ENCODE data around the gene CAAP1. TPM values are rescaled to one million over a fixed set of nuclear protein-coding genes. Genes with fewer than 3 reads are reported as not detected.

CAAP1 gene, protein sequence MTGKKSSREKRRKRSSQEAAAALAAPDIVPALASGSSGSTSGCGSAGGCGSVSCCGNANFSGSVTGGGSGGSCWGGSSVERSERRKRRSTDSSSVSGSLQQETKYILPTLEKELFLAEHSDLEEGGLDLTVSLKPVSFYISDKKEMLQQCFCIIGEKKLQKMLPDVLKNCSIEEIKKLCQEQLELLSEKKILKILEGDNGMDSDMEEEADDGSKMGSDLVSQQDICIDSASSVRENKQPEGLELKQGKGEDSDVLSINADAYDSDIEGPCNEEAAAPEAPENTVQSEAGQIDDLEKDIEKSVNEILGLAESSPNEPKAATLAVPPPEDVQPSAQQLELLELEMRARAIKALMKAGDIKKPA
- 20.8 and 21.3 TPM in 2 replicates for polyA plus RNA-seq (2012; rRNA removed)
- 21.8 and 22.0 TPM in 2 replicates for polyA plus RNA-seq (2012; cell fraction: cytosol; rRNA removed)
- polyA plus RNA-seq (2012; cell fraction: nucleus; rRNA removed): 17.9 and 23.6 TPM in 2 replicates

DNA sequence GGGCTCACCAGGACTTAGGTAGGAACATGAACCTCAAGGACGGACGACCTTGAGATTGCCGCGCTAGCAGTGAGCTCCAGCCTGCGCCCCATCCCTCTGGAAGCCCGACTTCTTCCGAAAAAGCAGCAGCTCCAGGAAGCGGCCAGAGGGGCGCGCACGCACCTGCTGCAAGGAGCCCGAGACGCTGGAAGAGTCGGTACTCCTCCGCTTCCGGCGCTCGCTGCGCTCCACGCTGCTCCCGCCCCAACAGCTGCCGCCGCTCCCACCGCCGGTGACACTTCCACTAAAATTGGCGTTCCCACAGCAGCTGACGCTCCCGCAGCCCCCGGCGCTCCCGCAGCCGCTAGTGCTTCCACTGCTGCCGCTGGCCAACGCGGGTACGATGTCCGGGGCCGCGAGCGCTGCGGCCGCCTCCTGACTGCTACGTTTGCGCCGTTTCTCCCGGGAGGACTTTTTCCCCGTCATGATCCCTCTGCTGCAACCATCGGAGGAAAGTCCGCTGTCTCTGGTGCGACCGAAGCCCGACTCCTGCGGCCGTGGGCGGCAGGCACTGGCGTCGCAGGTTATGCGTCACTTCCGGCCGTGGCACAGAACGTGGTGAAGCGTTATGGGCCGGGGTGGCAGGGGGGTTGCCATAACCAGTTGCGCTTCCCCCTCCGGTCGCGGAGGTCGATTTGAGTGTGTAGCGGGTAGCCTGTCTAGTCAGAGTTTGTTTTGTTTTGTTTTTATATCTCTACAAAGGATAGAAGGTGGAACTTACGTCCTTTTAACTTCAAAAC, at the start of gene CAAP1:
Gene CAAP1 (minus strand): TSS at position 552 of the 779 bp plus-strand sequence. CDS start 87 bp downstream, at position 465.
- ChIA-PET POLR2A (interaction anchor here (0.7 to 1.8 kb wide), 5 partner anchors 8 to 119 kb away, joined by 3 to 13 read pairs (median 4); partner anchors contain the start of genes IFT74 and PLAA), CTCF (interaction anchor here (0.6 to 1.6 kb wide), 10 partner anchors 10 to 82 kb away, joined by 3 to 5 read pairs (median 3); partner anchors contain the start of genes IFT74 and PLAA)
- Histone ChIP-seq H4K20me1 (ENCODE audit: insufficient read depth) (no peaks in the 10 kb centered on the region), H3K27ac (ENCODE audit: low read depth in 2 of 2, low read length in 1 of 2) (peak within 1 kb of the TSS; percentile 95 to 96), H3K36me3 (replicated peaks in 1 of 2; ENCODE audit: control insufficient read depth in 1 of 2, insufficient read depth in 2 of 2, low read length in 1 of 2) (no peaks in the 10 kb centered on the region), H3K4me1 (ENCODE audit: control insufficient read depth in 1 of 2, insufficient read depth in 2 of 2, low read depth in 1 of 2, low read length in 1 of 2) (peaks cover 0 to 4% of the 10 kb centered on the region in 2 experiments; a peak in 2 of 4 replicates), H3K9me2 (no peaks in the 10 kb centered on the region), H3K79me2 (ENCODE audit: insufficient read depth) (peaks cover 43% of the 10 kb centered on the region), H3F3A (replicated peaks; ENCODE audit: insufficient read depth) (peaks cover 10% of the 10 kb centered on the region), H3K4me3 (ENCODE audit: low read depth in 2 of 2, low read length in 1 of 2) (peak within 1 kb of the TSS; percentile 93 to 94), H3K27me3 (ENCODE audit: insufficient read depth) (no peaks in the 10 kb centered on the region), H3K9me3 (no peaks in the 10 kb centered on the region), H3K4me2 (peak within 1 kb of the TSS; percentile 85), H2AFZ (ENCODE audit: low read depth) (peak within 1 kb of the TSS; percentile 93), H3K9ac (peak within 1 kb of the TSS; percentile 89)
- DNase-seq: peak; percentile 95
- 0% methylated on average over 39 of the region's 70 CpGs for WGBS (ENCODE audit: low lambda C conversion rate)
- TF ChIP-seq RFX5 (IDR thresholded peaks at IDR 0.05; ENCODE audit: low read length): no peak
- TF ChIP-seq SIN3A (IDR thresholded peaks at IDR 0.05; ENCODE audit: borderline replicate concordance, low read depth, low read length): peak; percentile 70; the same call in 1 of the 2 replicates
- no peak for TF ChIP-seq JUND (IDR thresholded peaks at IDR 0.05)
- TF ChIP-seq MEF2A (IDR thresholded peaks at IDR 0.05; ENCODE audit: borderline replicate concordance, low read depth): no peak
- TF ChIP-seq, protein P1, sequence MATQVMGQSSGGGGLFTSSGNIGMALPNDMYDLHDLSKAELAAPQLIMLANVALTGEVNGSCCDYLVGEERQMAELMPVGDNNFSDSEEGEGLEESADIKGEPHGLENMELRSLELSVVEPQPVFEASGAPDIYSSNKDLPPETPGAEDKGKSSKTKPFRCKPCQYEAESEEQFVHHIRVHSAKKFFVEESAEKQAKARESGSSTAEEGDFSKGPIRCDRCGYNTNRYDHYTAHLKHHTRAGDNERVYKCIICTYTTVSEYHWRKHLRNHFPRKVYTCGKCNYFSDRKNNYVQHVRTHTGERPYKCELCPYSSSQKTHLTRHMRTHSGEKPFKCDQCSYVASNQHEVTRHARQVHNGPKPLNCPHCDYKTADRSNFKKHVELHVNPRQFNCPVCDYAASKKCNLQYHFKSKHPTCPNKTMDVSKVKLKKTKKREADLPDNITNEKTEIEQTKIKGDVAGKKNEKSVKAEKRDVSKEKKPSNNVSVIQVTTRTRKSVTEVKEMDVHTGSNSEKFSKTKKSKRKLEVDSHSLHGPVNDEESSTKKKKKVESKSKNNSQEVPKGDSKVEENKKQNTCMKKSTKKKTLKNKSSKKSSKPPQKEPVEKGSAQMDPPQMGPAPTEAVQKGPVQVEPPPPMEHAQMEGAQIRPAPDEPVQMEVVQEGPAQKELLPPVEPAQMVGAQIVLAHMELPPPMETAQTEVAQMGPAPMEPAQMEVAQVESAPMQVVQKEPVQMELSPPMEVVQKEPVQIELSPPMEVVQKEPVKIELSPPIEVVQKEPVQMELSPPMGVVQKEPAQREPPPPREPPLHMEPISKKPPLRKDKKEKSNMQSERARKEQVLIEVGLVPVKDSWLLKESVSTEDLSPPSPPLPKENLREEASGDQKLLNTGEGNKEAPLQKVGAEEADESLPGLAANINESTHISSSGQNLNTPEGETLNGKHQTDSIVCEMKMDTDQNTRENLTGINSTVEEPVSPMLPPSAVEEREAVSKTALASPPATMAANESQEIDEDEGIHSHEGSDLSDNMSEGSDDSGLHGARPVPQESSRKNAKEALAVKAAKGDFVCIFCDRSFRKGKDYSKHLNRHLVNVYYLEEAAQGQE (IDR thresholded peaks at IDR 0.05; ENCODE audit: low read depth, low read length): peak; percentile 58; the same call in 1 of the 2 replicates
- TF ChIP-seq EZH2phosphoT487 (IDR thresholded peaks at IDR 0.05; ENCODE audit: borderline replicate concordance, low read depth): no peak
- TF ChIP-seq TCF12 (IDR thresholded peaks at IDR 0.05): peak; percentile 20; the same call in 1 of the 2 replicates
- TF ChIP-seq FOXM1 (IDR thresholded peaks at IDR 0.05; ENCODE audit: low read depth): no peak
- TF ChIP-seq FOSL2 (IDR thresholded peaks at IDR 0.05; ENCODE audit: borderline replicate concordance, low read depth): no peak
- peak; percentile 79 for TF ChIP-seq CHD2 (IDR thresholded peaks at IDR 0.05; ENCODE audit: low read length, partially characterized antibody)
- TF ChIP-seq RXRA (IDR thresholded peaks at IDR 0.05; ENCODE audit: borderline replicate concordance, low read depth): no peak
- TF ChIP-seq NRF1 (IDR thresholded peaks at IDR 0.05; ENCODE audit: low read depth, low read length): no peak
- TF ChIP-seq, protein P2, sequence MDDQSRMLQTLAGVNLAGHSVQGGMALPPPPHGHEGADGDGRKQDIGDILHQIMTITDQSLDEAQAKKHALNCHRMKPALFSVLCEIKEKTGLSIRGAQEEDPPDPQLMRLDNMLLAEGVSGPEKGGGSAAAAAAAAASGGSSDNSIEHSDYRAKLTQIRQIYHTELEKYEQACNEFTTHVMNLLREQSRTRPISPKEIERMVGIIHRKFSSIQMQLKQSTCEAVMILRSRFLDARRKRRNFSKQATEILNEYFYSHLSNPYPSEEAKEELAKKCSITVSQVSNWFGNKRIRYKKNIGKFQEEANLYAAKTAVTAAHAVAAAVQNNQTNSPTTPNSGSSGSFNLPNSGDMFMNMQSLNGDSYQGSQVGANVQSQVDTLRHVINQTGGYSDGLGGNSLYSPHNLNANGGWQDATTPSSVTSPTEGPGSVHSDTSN (IDR thresholded peaks at IDR 0.05): no peak; the same call in 1 of the 2 replicates
- peak; percentile 74 for TF ChIP-seq YY1 (IDR thresholded peaks at IDR 0.05; ENCODE audit: low read depth)
- TF ChIP-seq MXI1 (IDR thresholded peaks at IDR 0.05; ENCODE audit: low read depth, low read length): peak; percentile 89
- TF ChIP-seq, protein P3, sequence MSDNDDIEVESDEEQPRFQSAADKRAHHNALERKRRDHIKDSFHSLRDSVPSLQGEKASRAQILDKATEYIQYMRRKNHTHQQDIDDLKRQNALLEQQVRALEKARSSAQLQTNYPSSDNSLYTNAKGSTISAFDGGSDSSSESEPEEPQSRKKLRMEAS (IDR thresholded peaks at IDR 0.05; ENCODE audit: low read depth): peak; percentile 94
- TF ChIP-seq, protein P4, sequence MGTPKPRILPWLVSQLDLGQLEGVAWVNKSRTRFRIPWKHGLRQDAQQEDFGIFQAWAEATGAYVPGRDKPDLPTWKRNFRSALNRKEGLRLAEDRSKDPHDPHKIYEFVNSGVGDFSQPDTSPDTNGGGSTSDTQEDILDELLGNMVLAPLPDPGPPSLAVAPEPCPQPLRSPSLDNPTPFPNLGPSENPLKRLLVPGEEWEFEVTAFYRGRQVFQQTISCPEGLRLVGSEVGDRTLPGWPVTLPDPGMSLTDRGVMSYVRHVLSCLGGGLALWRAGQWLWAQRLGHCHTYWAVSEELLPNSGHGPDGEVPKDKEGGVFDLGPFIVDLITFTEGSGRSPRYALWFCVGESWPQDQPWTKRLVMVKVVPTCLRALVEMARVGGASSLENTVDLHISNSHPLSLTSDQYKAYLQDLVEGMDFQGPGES (IDR thresholded peaks at IDR 0.05; ENCODE audit: low read depth, low read length): no peak
- TF ChIP-seq RAD21 (IDR thresholded peaks at IDR 0.05; ENCODE audit: low read length): peak; percentile 37
- peak; percentile 88 for TF ChIP-seq GABPA (IDR thresholded peaks at IDR 0.05; ENCODE audit: low read depth)
- TF ChIP-seq EP300 (IDR thresholded peaks at IDR 0.05; ENCODE audit: borderline replicate concordance in 1 of 2, low read depth in 1 of 2, low read length in 1 of 2): peak in 1 of 2 experiments; percentile 7; a peak in 1 of 4 replicates
- no peak for TF ChIP-seq GATA2 (CRISPR knock-in tag; IDR thresholded peaks at IDR 0.05)
- TF ChIP-seq, protein P5, sequence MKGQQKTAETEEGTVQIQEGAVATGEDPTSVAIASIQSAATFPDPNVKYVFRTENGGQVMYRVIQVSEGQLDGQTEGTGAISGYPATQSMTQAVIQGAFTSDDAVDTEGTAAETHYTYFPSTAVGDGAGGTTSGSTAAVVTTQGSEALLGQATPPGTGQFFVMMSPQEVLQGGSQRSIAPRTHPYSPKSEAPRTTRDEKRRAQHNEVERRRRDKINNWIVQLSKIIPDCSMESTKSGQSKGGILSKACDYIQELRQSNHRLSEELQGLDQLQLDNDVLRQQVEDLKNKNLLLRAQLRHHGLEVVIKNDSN (IDR thresholded peaks at IDR 0.05; ENCODE audit: borderline replicate concordance, low read depth): no peak
- peak; percentile 70 for TF ChIP-seq ELF1 (IDR thresholded peaks at IDR 0.05)
- no peak for TF ChIP-seq RCOR1 (IDR thresholded peaks at IDR 0.05; ENCODE audit: low read length)
- no peak for TF ChIP-seq NFIC (IDR thresholded peaks at IDR 0.05; ENCODE audit: borderline replicate concordance)
